ENCODE data around the gene GPSM1. TPM values are rescaled to one million over a fixed set of nuclear protein-coding genes. Genes with fewer than 3 reads are reported as not detected.

GPSM1 gene
- total and polyA plus RNA-seq, 4 donors = 0.11 to 2.9 (median 1.6) TPM

GRCh38 chr9:136328011-136328621 lies 777 bp downstream of the GPSM1 start:
- Histone ChIP-seq H3K27ac (ENCODE audit: low read depth in 1 of 2, low read length in 2 of 2) (peak overlapping the region in 1 of 2 donors; percentile 35), H3K9ac (ENCODE audit: low read depth in 1 of 2, low read length in 2 of 2) (no peak overlapping the region), H3K36me3 (ENCODE audit: control insufficient read depth in 4 of 4, insufficient read depth in 3 of 4, low read depth in 1 of 4, low read length in 3 of 4) (no peaks in the 10 kb centered on the region), H3K4me1 (ENCODE audit: control insufficient read depth in 4 of 4, insufficient read depth in 4 of 4, low read length in 3 of 4) (peaks cover 0 to 12% (median under 1%) of the 10 kb centered on the region in 4 donors), H3K27me3 (ENCODE audit: control insufficient read depth in 4 of 4, insufficient read depth in 4 of 4, low read length in 3 of 4) (no peaks in the 10 kb centered on the region), H3K9me3 (ENCODE audit: control insufficient read depth in 4 of 4, low read length in 3 of 4) (no peaks in the 10 kb centered on the region), H3K4me3 (ENCODE audit: low read depth in 1 of 3, low read length in 3 of 3) (peak overlapping the region in 1 of 3 donors; percentile 54)
- 55% methylated on average over 13 of the region's 13 CpGs for WGBS
- TF ChIP-seq ATF3 (IDR thresholded peaks at IDR 0.05) (no peak), HNF4G (IDR thresholded peaks at IDR 0.05) (no peak)
- no peak for DNase-seq (ENCODE audit: low spot score)

- 79% methylated on average over 15 of the region's 15 CpGs for WGBS
- Histone ChIP-seq H3K9ac (ENCODE audit: low read depth in 1 of 2, low read length in 2 of 2) (no peak overlapping the region), H3K27me3 (ENCODE audit: control insufficient read depth in 4 of 4, insufficient read depth in 4 of 4, low read length in 3 of 4) (no peaks in the 10 kb centered on the region), H3K27ac (ENCODE audit: low read depth in 1 of 2, low read length in 2 of 2) (no peak overlapping the region), H3K4me3 (ENCODE audit: low read depth in 1 of 3, low read length in 3 of 3) (peak overlapping the region in 1 of 3 donors; percentile 54), H3K9me3 (ENCODE audit: control insufficient read depth in 4 of 4, low read length in 3 of 4) (no peaks in the 10 kb centered on the region), H3K36me3 (ENCODE audit: control insufficient read depth in 4 of 4, insufficient read depth in 3 of 4, low read depth in 1 of 4, low read length in 3 of 4) (no peaks in the 10 kb centered on the region), H3K4me1 (ENCODE audit: control insufficient read depth in 4 of 4, insufficient read depth in 4 of 4, low read length in 3 of 4) (peaks cover 0 to 12% (median under 1%) of the 10 kb centered on the region in 4 donors)
- no peak for DNase-seq (ENCODE audit: low spot score)
- TF ChIP-seq NR2F2 (IDR thresholded peaks at IDR 0.05) = no peak
- TF ChIP-seq ATF3 (IDR thresholded peaks at IDR 0.05) = no peak
- TF ChIP-seq ZBTB33 (IDR thresholded peaks at IDR 0.05) = no peak
- no peak for TF ChIP-seq CTCF (IDR thresholded peaks at IDR 0.05; ENCODE audit: low read depth, low read length, missing input control)
- TF ChIP-seq SP1 (IDR thresholded peaks at IDR 0.05) = no peak
- no peak for TF ChIP-seq MAX (IDR thresholded peaks at IDR 0.05)
- TF ChIP-seq RXRA (IDR thresholded peaks at IDR 0.05) = no peak
- no peak for TF ChIP-seq YY1 (IDR thresholded peaks at IDR 0.05)
- no peak for TF ChIP-seq GABPA (IDR thresholded peaks at IDR 0.05 in 1 of 2, conservative IDR thresholded peaks at IDR 0.05 in 1 of 2)
- TF ChIP-seq FOXA1 (IDR thresholded peaks at IDR 0.05) = no peak
Observed at GRCh38 chr9:136328622-136329041, 1.3 kb downstream of the GPSM1 start.

GRCh38 chr9:136329211-136329627 lies 1.9 kb downstream of the GPSM1 start:
- 83% methylated on average over 19 of the region's 19 CpGs for WGBS
- H3K9me3 ChIP-seq (ENCODE audit: control insufficient read depth in 4 of 4, low read length in 3 of 4) = no peaks in the 10 kb centered on the region
- no peak overlapping the region for H3K27ac ChIP-seq (ENCODE audit: low read depth in 1 of 2, low read length in 2 of 2)
- H3K4me1 ChIP-seq (ENCODE audit: control insufficient read depth in 4 of 4, insufficient read depth in 4 of 4, low read length in 3 of 4) = peaks cover 0 to 12% (median under 1%) of the 10 kb centered on the region in 4 donors
- TF ChIP-seq CTCF (IDR thresholded peaks at IDR 0.05; ENCODE audit: low read depth, low read length, missing input control) (no peak), ATF3 (IDR thresholded peaks at IDR 0.05) (no peak), RAD21 (IDR thresholded peaks at IDR 0.05) (no peak), FOXA1 (IDR thresholded peaks at IDR 0.05) (no peak), HNF4A (conservative IDR thresholded peaks at IDR 0.05) (no peak), ZBTB33 (IDR thresholded peaks at IDR 0.05) (no peak)
- no peaks in the 10 kb centered on the region for H3K36me3 ChIP-seq (ENCODE audit: control insufficient read depth in 4 of 4, insufficient read depth in 3 of 4, low read depth in 1 of 4, low read length in 3 of 4)
- H3K27me3 ChIP-seq (ENCODE audit: control insufficient read depth in 4 of 4, insufficient read depth in 4 of 4, low read length in 3 of 4) = no peaks in the 10 kb centered on the region
- H3K4me3 ChIP-seq (ENCODE audit: low read depth in 1 of 3, low read length in 3 of 3) = no peak overlapping the region
- DNase-seq (ENCODE audit: low spot score) = no peak
- H3K9ac ChIP-seq (ENCODE audit: low read depth in 1 of 2, low read length in 2 of 2) = no peak overlapping the region

All from liver (tissue), 9 donors.